Heart right ventricle (tissue), 16 donors: ENCODE data around the gene UNKL. TPM values are rescaled to one million over a fixed set of nuclear protein-coding genes. Genes with fewer than 3 reads are reported as not detected.

Experiments
- ATAC-seq, 8 donors: fragments of 200-7000 bp; cut with Tn5 transposase; one replicate each; pipeline ENCODE4 v1.9.1; 2020; ENCODE audit warnings: mild to moderate bottlenecking in 8 of 8, moderate library complexity in 8 of 8, moderate number of reproducible peaks in 1 of 8
- DNase-seq, 2 donors: peaks; one replicate each; pipeline ENCODE4 v3.0.0-alpha.2; 2020
- H3K27ac ChIP-seq, 10 donors: fragments of 200-600 bp; sonication (generic) in 2 of 10; one replicate each; pipeline versions ENCODE4 v1.5.0 to v1.8.0; 2020 to 2022; ENCODE audit warnings: mild to moderate bottlenecking in 3 of 10
- H3K27me3 ChIP-seq, 7 donors: fragments of 200-600 bp; one replicate each; pipeline ENCODE4 v1.8.0; 2021 to 2022; ENCODE audit warnings: mild to moderate bottlenecking in 2 of 7
- H3K36me3 ChIP-seq, 9 donors: fragments of 200-600 bp; sonication (generic) in 1 of 9; one replicate each; pipeline versions ENCODE4 v1.5.0 to v1.8.0; 2020 to 2022; ENCODE audit warnings: mild to moderate bottlenecking in 2 of 9
- H3K4me1 ChIP-seq, 9 donors: fragments of 200-600 bp; sonication (generic) in 1 of 9; one replicate each; pipeline versions ENCODE4 v1.5.0 to v1.8.0; 2020 to 2022; ENCODE audit warnings: mild to moderate bottlenecking in 4 of 9
- H3K4me3 ChIP-seq, 10 donors: fragments of 200-600 bp; sonication (generic) in 2 of 10; one replicate each; pipeline versions ENCODE4 v1.5.0 to v1.8.0; 2020 to 2022; ENCODE audit warnings: mild to moderate bottlenecking in 7 of 10, moderate library complexity in 2 of 10
- H3K9me3 ChIP-seq, 11 donors: fragments of 200-600 bp in 10 of 11; sonication (generic) in 2 of 11; one replicate each; pipeline versions ENCODE4 v1.5.0 to v1.8.0; 2013 to 2022; ENCODE audit warnings: mild to moderate bottlenecking in 2 of 11, control low read depth in 1 of 11, moderate library complexity in 1 of 11
- CTCF ChIP-seq, 9 donors: fragments of 200-600 bp; sonication (generic) in 2 of 9; IDR thresholded peaks; one replicate each; pipeline versions ENCODE4 v1.5.0 to v1.8.0; 2021 to 2022; ENCODE audit warnings: antibody characterized with exemption in 9 of 9, mild to moderate bottlenecking in 5 of 9, moderate library complexity in 1 of 9
- WGBS, 2 donors: extraction: QIAGEN DNeasy Blood & Tissue Kit; methylation state at CpG; one replicate each; pipeline ENCODE4 v1.1.7; 2013; ENCODE audit warnings: inconsistent platforms in 1 of 2; 5-methylcytosine and 5-hydroxymethylcytosine counted together
- intact Hi-C, 10 donors: fragments of 100-400 bp; cut with DNase I; formaldehyde crosslinking; loops; one replicate each; pipeline versions ENCODE4 v1.11.1 to v1.14.2; 2022
- polyA plus RNA-seq, 2 donors: library from polyadenylated mRNA; stranded (reverse); fragments of 200-250 nt; gene quantifications; one replicate each; pipeline ENCODE4 v1.2.3, GENCODE V29; 2013
- total RNA-seq, 10 donors: library from RNA; stranded (reverse); fragmentation: NEBNext Ultra II Directional in 3 of 10; extraction: Animal tissue kit (Norgen Biotek cat#: 25700) in 3 of 10; gene quantifications; one replicate each; pipeline versions ENCODE4 v1.2.1 to v1.2.4, GENCODE V29; 2021 to 2023
- donor health status: Arrhythmogenic right ventricular cardiomyopathy.
- donor health status: ischemic (EF 13 %, LVEDD 7.1; RV severe dilation, severe dysfunction).
- donor health status: healthy with polysubstance abuse.
- donor health status: DM: no; HTN: yes; CAD: no.
- donor health status: DM: no; HTN: no; CAD: no.
- donor health status: ischemic (EF 25% LVEDD 6.9; RV normal size, moderate dysfunction).
- donor health status: ischemic (EF 25% LVEDD 5.7; RV mildly dilated, moderate dysfunction).
- donor health status: healthy.
- donor health status: DM: yes; HTN: yes; CAD: no.
- donor health status: Ischemic cardiomyopathy.
- donor health status: ischemic (EF 35%, LVEDD 5.7; RV mildly dilated, moderate dysfunction).
- donor health status: nonischemic (EF 11% LVEDD 7.7; RV severe dilation, severe dysfunction).
- donor health status: DM: yes; HTN: yes; CAD: no.
- donor health status: PGD.
- donor health status: ischemic (EF 29% LVEDD 5.4; RV normal size, mild dysfunction).
- donor health status: nonischemic (EF 23%, LVEDD 6.1; RV moderate dilation, normal function).

UNKL gene
- total and polyA plus RNA-seq, 12 donors, result 3.3 to 20.4 (median 11.4) TPM

DNA sequence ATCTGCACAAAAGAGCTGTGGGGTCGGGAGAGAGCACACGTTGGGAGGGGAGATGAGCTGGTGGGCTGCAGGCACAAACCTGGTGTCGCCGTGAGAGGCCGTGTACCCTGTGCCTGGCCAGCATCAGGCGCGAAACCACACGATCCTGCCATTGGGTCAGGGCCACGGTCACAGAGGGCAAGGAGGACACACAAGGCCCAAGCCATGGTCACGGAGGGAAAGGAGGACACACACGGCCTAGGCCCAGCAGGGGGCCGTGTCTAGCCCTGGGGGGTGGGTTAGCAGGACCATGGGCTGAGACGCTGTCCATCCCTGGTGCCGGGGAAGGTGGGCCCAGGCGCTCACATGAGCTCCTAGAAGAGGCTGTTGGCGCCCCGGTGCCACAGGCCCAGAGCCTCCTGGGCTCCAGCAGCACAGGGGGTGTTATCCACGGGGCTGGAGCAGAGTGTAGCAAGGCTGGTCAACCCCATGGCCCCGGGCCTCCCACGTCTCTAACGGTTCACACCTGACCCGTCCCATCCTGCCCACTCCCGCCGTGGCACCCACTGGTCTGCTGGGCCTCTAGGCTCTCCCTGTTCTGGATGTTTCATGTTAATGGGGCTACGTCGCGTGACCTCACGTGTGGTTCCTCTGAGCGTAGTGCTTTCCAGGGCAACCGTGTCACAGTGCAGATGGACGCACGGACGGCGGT is 37.3 kb upstream of the UNKL start:
- no peak for DNase-seq
- no peak for TF ChIP-seq CTCF (IDR thresholded peaks at IDR 0.05)
- 94 to 96% methylated on average over 34 of the region's 34 CpGs for WGBS, 2 donors
- intact Hi-C loops, result no loop called here
- no peak for ATAC-seq
- no peak overlapping the region for H3K27ac ChIP-seq
- no peaks in the 10 kb centered on the region for H3K4me1 ChIP-seq
- no peaks in the 10 kb centered on the region for H3K9me3 ChIP-seq
- H3K27me3 ChIP-seq, result no peaks in the 10 kb centered on the region
- peaks cover 0 to 100% (median 52%) of the 10 kb centered on the region in 9 donors for H3K36me3 ChIP-seq
- no peak overlapping the region for H3K4me3 ChIP-seq

DNA sequence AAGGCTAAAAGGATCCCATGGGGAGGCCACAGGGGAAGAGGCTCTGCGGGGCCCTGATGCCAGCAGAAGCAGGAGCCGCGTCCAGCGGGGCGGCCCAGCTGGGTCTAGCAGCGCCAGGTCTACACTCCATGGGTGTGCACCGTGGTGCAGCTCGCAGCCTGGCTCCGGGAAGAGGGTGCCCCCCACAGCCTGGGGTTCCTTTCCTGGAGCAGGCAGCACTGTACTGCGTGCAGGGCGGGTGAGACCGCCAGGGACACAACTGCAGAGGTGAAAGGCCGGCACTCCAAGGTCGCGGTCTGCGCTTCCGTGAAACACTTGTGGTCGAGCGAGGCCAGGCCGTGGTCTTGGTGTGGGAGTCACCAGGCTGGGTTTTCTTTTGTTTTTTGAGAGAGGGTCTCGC is 36.3 kb upstream of the UNKL start:
- 95 to 98% methylated on average over 21 of the region's 21 CpGs for WGBS, 2 donors
- no peaks in the 10 kb centered on the region for H3K4me1 ChIP-seq
- H3K36me3 ChIP-seq, result peaks cover 0 to 100% (median 58%) of the 10 kb centered on the region in 9 donors
- no peaks in the 10 kb centered on the region for H3K27me3 ChIP-seq
- intact Hi-C loops, result no loop called here
- TF ChIP-seq CTCF (IDR thresholded peaks at IDR 0.05), result no peak
- H3K4me3 ChIP-seq, result no peak overlapping the region
- H3K27ac ChIP-seq, result no peak overlapping the region
- no peak for DNase-seq
- no peak for ATAC-seq
- H3K9me3 ChIP-seq, result no peaks in the 10 kb centered on the region

GRCh38 chr16:1450218-1450617 is 35.7 kb upstream of the UNKL start:
- no peaks in the 10 kb centered on the region for H3K27me3 ChIP-seq
- ATAC-seq, result no peak
- TF ChIP-seq CTCF (IDR thresholded peaks at IDR 0.05), result no peak
- WGBS, 2 donors, result 91 to 92% methylated on average over 29 of the region's 29 CpGs
- H3K27ac ChIP-seq, result no peak overlapping the region
- no peak overlapping the region for H3K4me3 ChIP-seq
- H3K9me3 ChIP-seq, result no peaks in the 10 kb centered on the region
- intact Hi-C loops, result no loop called here
- H3K4me1 ChIP-seq, result no peaks in the 10 kb centered on the region
- H3K36me3 ChIP-seq, result peaks cover 0 to 100% (median 55%) of the 10 kb centered on the region in 9 donors
- DNase-seq, result no peak

- no peak for ATAC-seq
- Histone ChIP-seq H3K36me3 (peaks cover 0 to 92% (median 47%) of the 10 kb centered on the region in 9 donors), H3K4me3 (no peak overlapping the region), H3K27me3 (no peaks in the 10 kb centered on the region), H3K4me1 (no peaks in the 10 kb centered on the region), H3K27ac (no peak overlapping the region), H3K9me3 (no peaks in the 10 kb centered on the region)
- WGBS, 2 donors, result 95 to 96% methylated on average over 25 of the region's 25 CpGs
- intact Hi-C loops, result no loop called here
- TF ChIP-seq CTCF (IDR thresholded peaks at IDR 0.05), result no peak
- no peak for DNase-seq
These were observed 34.8 kb upstream of the UNKL start for GRCh38 chr16:1449201-1449788.
